ENCODE measurements around the gene CERS4.
"Not testable (repeated sequence)": the region's sequence is repeated elsewhere in the genome, so short reads cannot be mapped to it uniquely, and the experiment has no call there.

DNA sequence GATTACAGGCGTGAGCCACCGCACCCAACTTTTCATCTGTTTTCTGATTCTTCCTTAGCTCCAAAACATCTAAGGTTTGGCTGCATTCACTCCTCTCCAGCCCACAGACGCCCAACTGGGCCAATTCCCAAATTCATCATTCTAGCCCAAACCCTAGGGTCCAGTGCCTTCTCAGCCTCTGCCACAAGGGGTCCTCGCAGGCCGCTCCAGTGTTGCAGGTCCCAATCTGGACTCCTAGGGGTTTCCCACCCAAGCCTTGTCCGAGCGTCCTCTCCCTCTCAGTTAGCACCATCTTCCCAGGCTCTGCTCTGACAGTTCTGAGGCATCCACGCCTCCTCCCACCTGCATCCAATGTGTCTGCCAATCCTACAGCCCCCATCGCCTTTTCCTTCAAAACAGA lies 67.3 kb downstream of the CERS4 start:
- TF ChIP-seq, protein P1, sequence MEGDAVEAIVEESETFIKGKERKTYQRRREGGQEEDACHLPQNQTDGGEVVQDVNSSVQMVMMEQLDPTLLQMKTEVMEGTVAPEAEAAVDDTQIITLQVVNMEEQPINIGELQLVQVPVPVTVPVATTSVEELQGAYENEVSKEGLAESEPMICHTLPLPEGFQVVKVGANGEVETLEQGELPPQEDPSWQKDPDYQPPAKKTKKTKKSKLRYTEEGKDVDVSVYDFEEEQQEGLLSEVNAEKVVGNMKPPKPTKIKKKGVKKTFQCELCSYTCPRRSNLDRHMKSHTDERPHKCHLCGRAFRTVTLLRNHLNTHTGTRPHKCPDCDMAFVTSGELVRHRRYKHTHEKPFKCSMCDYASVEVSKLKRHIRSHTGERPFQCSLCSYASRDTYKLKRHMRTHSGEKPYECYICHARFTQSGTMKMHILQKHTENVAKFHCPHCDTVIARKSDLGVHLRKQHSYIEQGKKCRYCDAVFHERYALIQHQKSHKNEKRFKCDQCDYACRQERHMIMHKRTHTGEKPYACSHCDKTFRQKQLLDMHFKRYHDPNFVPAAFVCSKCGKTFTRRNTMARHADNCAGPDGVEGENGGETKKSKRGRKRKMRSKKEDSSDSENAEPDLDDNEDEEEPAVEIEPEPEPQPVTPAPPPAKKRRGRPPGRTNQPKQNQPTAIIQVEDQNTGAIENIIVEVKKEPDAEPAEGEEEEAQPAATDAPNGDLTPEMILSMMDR (conservative IDR thresholded peaks at IDR 0.05; ENCODE audit: low read depth, low read length) = not testable (repeated sequence)
- TF ChIP-seq EZH2 (IDR thresholded peaks at IDR 0.05; ENCODE audit: borderline replicate concordance, low read depth, low read length, poor library complexity, severe bottlenecking) = not testable (repeated sequence)

All from A673 (cell line).